HCT116 (cell line): ENCODE data around the gene AUTS2. TPM values are rescaled to one million over a fixed set of nuclear protein-coding genes. Genes with fewer than 3 reads are reported as not detected.

Experiments used
- ATAC-seq: fragments of 200-7000 bp; cut with Tn5 transposase; 2 replicates; pipeline ENCODE4 v1.9.1; 2020; ENCODE audit warnings: mild to moderate bottlenecking, moderate library complexity
- BruUV-seq: library from RNA; stranded (reverse); fragments of 400-500 nt; replicated peaks from 2 replicates; lab custom pipeline; 2021; lab: Mats Ljungman, UMichigan
- CTCF ChIA-PET: fragments of 300-600 bp; sonication (Branson Sonifier 250); formaldehyde crosslinking; loops from one replicate; lab custom pipeline; 2021; ENCODE audit warnings: antibody characterized with exemption; lab: Charles Lee
- POLR2A ChIA-PET: fragments of 300-600, 350-600 bp; sonication (Branson Sonifier 250); formaldehyde crosslinking; loops from one replicate; lab custom pipeline; 2021; ENCODE audit warnings: antibody characterized with exemption; lab: Charles Lee
- RAD21 ChIA-PET, 2 experiments: fragments of 300-600 bp; sonication (Branson Sonifier 250); formaldehyde crosslinking; loops; one replicate each; lab custom pipeline; 2023; ENCODE audit warnings: low total read pairs in 2 of 2; ENCODE audit not compliant: uncharacterized antibody in 2 of 2, unreplicated experiment in 2 of 2, low non-redundant PET in 1 of 2; lab: Charles Lee
- DNase-seq: peaks from one replicate; pipeline ENCODE4 v3.0.0-alpha.2; 2010; ENCODE audit warnings: low read depth, low spot score
- H2AFZ ChIP-seq: fragments of 200-600 bp; shearing (Covaris generic), sonication (generic); 2 replicates; pipeline ENCODE4 v1.6.1; 2017; ENCODE audit warnings: low read depth, mixed run types, mixed read lengths, antibody characterized with exemption, low read length; ENCODE audit not compliant: poor library complexity, severe bottlenecking
- H3K27ac ChIP-seq: 2 replicates; pipeline ENCODE4 v1.5.1; 2012; ENCODE audit warnings: low read depth, low read length
- H3K27me3 ChIP-seq: fragments of 200-600 bp; sonication (generic); 2 replicates; pipeline ENCODE4 v1.6.1; 2016; ENCODE audit warnings: mixed run types, low read length, mixed read lengths; ENCODE audit not compliant: insufficient read depth
- H3K36me3 ChIP-seq, 2 experiments: fragments of 200-500 bp in 1 of 2; fragments of 200-600 bp in 1 of 2; sonication (Bioruptor generic) in 1 of 2; sonication (generic) in 1 of 2; 2 replicates each; pipeline versions ENCODE4 v1.5.1 to v1.6.1; 2014 to 2016; ENCODE audit warnings: low read length in 2 of 2, inconsistent platforms in 1 of 2, mixed read lengths in 1 of 2, mixed run types in 1 of 2; ENCODE audit not compliant: insufficient read depth in 2 of 2, control insufficient read depth in 1 of 2
- H3K4me1 ChIP-seq, 2 experiments: fragments of 200-600 bp in 1 of 2; sonication (generic) in 1 of 2; 2 replicates each; pipeline versions ENCODE4 v1.5.1 to v1.6.1; 2012 to 2017; ENCODE audit warnings: low read length in 2 of 2, inconsistent platforms in 1 of 2, mild to moderate bottlenecking in 1 of 2, mixed read lengths in 1 of 2, mixed run types in 1 of 2, moderate library complexity in 1 of 2; ENCODE audit not compliant: insufficient read depth in 2 of 2, control insufficient read depth in 1 of 2
- H3K4me2 ChIP-seq: fragments of 200-600 bp; sonication (generic); 2 replicates; pipeline ENCODE4 v1.6.1; 2017; ENCODE audit warnings: mixed run types, low read length, mixed read lengths
- H3K4me3 ChIP-seq, 2 experiments: fragments of 200-600 bp in 1 of 2; sonication (generic) in 1 of 2; replicated peaks in 1 of 2; 2 replicates each; pipeline ENCODE4 v1.5.1; 2011 to 2016; ENCODE audit warnings: low read length in 2 of 2, control low read depth in 1 of 2, low read depth in 1 of 2, mild to moderate bottlenecking in 1 of 2, mixed read lengths in 1 of 2, mixed run types in 1 of 2
- H3K79me2 ChIP-seq: fragments of 200-600 bp; sonication (generic); 2 replicates; pipeline ENCODE4 v1.6.1; 2017; ENCODE audit warnings: mild to moderate bottlenecking, mixed run types, low read length, moderate library complexity, mixed read lengths; ENCODE audit not compliant: insufficient read depth
- H3K9ac ChIP-seq: fragments of 200-600 bp; sonication (generic); 2 replicates; pipeline ENCODE4 v1.6.1; 2016; ENCODE audit warnings: low read length, mixed read lengths
- H3K9me2 ChIP-seq: fragments of 200-600 bp; sonication (generic), shearing (Covaris generic); 2 replicates; pipeline ENCODE4 v1.6.1; 2017; ENCODE audit warnings: mixed run types, mild to moderate bottlenecking, moderate library complexity; ENCODE audit not compliant: insufficient read depth
- H3K9me3 ChIP-seq, 2 experiments: fragments of 200-500 bp in 1 of 2; fragments of 200-600 bp in 1 of 2; sonication (Bioruptor generic) in 1 of 2; sonication (generic) in 1 of 2; 2 replicates each; pipeline ENCODE4 v1.6.1; 2014 to 2017; ENCODE audit warnings: low read length in 2 of 2, mixed read lengths in 2 of 2, inconsistent platforms in 1 of 2, low read depth in 1 of 2, mild to moderate bottlenecking in 1 of 2, mixed run types in 1 of 2, moderate library complexity in 1 of 2; ENCODE audit not compliant: control insufficient read depth in 1 of 2, insufficient read depth in 1 of 2
- H4K20me1 ChIP-seq: fragments of 200-600 bp; sonication (generic), shearing (Covaris generic); 2 replicates; pipeline ENCODE4 v1.6.1; 2017; ENCODE audit warnings: mixed run types, mild to moderate bottlenecking, moderate library complexity; ENCODE audit not compliant: insufficient read depth
- CBX3 ChIP-seq: IDR thresholded peaks from 2 replicates; pipeline ENCODE4 v1.6.1; 2012; ENCODE audit warnings: low read depth
- CEBPB ChIP-seq: IDR thresholded peaks from 2 replicates; pipeline ENCODE4 v1.6.1; 2012; ENCODE audit warnings: low read depth
- POLR2AphosphoS5 ChIP-seq: IDR thresholded peaks from 2 replicates; pipeline ENCODE4 v1.6.1; 2011; ENCODE audit warnings: mild to moderate bottlenecking, low read depth, low read length, moderate library complexity
- REST ChIP-seq: IDR thresholded peaks from 2 replicates; pipeline ENCODE4 v1.6.1; 2012; ENCODE audit warnings: low read depth
- SIN3A ChIP-seq: IDR thresholded peaks from 2 replicates; pipeline ENCODE4 v1.6.1; 2012; ENCODE audit warnings: low read depth
- SP1 ChIP-seq: IDR thresholded peaks from 2 replicates; pipeline ENCODE4 v1.6.1; 2012; ENCODE audit warnings: low read depth
- TCF7L2 ChIP-seq: IDR thresholded peaks from 2 replicates; pipeline ENCODE4 v1.7.0; 2011; ENCODE audit warnings: borderline replicate concordance, inconsistent platforms; ENCODE audit not compliant: insufficient read depth, insufficient read length; ENCODE audit errors: extremely low read depth
- ZBTB33 ChIP-seq: IDR thresholded peaks from 2 replicates; pipeline ENCODE4 v1.6.1; 2011; ENCODE audit warnings: mild to moderate bottlenecking, low read length, moderate library complexity; ENCODE audit not compliant: insufficient replicate concordance; ENCODE audit errors: extremely low read depth
- ZNF274 ChIP-seq: fragments of 200-500 bp; sonication (Bioruptor generic); IDR thresholded peaks from 2 replicates; pipeline ENCODE4 v1.6.1; 2014; ENCODE audit warnings: mild to moderate bottlenecking, low read depth, low read length, inconsistent platforms
- intact Hi-C: fragments of 100-400 bp; cut with micrococcal nuclease; formaldehyde crosslinking; loops from 2 replicates; pipeline ENCODE4 v1.10.0; 2022
- total RNA-seq: library from RNA; stranded (reverse); gene quantifications from one replicate; pipeline ENCODE4 v1.2.1, GENCODE V29; 2021; ENCODE audit not compliant: unreplicated experiment

AUTS2 gene
- total RNA-seq, 1 experiment from 2014 or later: 0.93 TPM

- TF ChIP-seq ZBTB33 (no peak), ZNF274 (no peak), SP1 (no peak), CBX3 (no peak), POLR2AphosphoS5 (no peak)
Measured at GRCh38 chr7:70288781-70289456, 690.6 kb downstream of the AUTS2 start (continued).

GRCh38 chr7:70292716-70293115 lies 694.4 kb downstream of the AUTS2 start:
- ChIA-PET RAD21 (no interaction called here), POLR2A (no interaction called here), CTCF (no interaction called here)
- no peak for ATAC-seq
- no peak overlapping the region for H3K4me3 ChIP-seq
- no TSS peak for BruUV-seq
- no peak overlapping the region for H3K27ac ChIP-seq
- TF ChIP-seq CBX3 (no peak), POLR2AphosphoS5 (no peak), CEBPB (no peak), TCF7L2 (no peak), SIN3A (no peak), REST (no peak)
- H3K79me2 ChIP-seq: no peaks in the 10 kb centered on the region
- no peaks in the 10 kb centered on the region for H3K4me1 ChIP-seq
- intact Hi-C loops: no loop called here
- H3K9me3 ChIP-seq: peaks cover 3 to 11% of the 10 kb centered on the region in 2 experiments; a peak in 2 of 4 replicates
- no peaks in the 10 kb centered on the region for H3K36me3 ChIP-seq
- no peak overlapping the region for H3K9ac ChIP-seq
- no peaks in the 10 kb centered on the region for H4K20me1 ChIP-seq
- no peak overlapping the region for H2AFZ ChIP-seq
- DNase-seq: no peak
- no peaks in the 10 kb centered on the region for H3K27me3 ChIP-seq
- H3K4me2 ChIP-seq: no peak overlapping the region
- H3K9me2 ChIP-seq: no peaks in the 10 kb centered on the region
